HT-29 (cell line): Measurements from ENCODE around the gene RABEP1. TPM values are rescaled to one million over a fixed set of nuclear protein-coding genes. Genes with fewer than 3 reads are reported as not detected.
A peak's percentile ranks its signal among the peaks of the same experiment; 100 is the strongest.
"Not testable (repeated sequence)": the region's sequence is repeated elsewhere in the genome, so short reads cannot be mapped to it uniquely, and the experiment has no call there.

Experiments
- DNase-seq: peaks from one replicate; pipeline ENCODE4 v3.0.0-alpha.2; 2015; ENCODE audit warnings: low spot score
- total RNA-seq: library from RNA; depleted of rRNA; stranded (reverse); fragments of >200 nt; shearing (Covaris generic); gene quantifications from 2 replicates; pipeline ENCODE4 v1.2.3, GENCODE V29; 2014; rRNA removed

The RABEP1 gene
- total RNA-seq: 10.8 and 16.1 TPM in 2 replicates

GRCh38 chr17:5281814-5282641, at the start of gene RABEP1:
TSS of gene RABEP1 (plus strand) at chr17:5282284. CDS start at chr17:5282487, 203 bp downstream.
- peak; percentile 79 for DNase-seq

GRCh38 chr17:5233492-5233891, 48.6 kb upstream of the RABEP1 start:
- DNase-seq: not testable (repeated sequence)

- no peak for DNase-seq
These were observed 47.2 kb upstream of the RABEP1 start, which contains the start of gene SCIMP for GRCh38 chr17:5234645-5235576. TSS of gene SCIMP (minus strand) at chr17:5234860. CDS start at chr17:5234755, 105 bp downstream.

GRCh38 chr17:5236938-5237540, 45.0 kb upstream of the RABEP1 start:
- DNase-seq: no peak

- peak; percentile 85 for DNase-seq
These were observed 44.5 kb upstream of the RABEP1 start for GRCh38 chr17:5237541-5238016.

- no peak for DNase-seq
These were observed 43.8 kb upstream of the RABEP1 start for GRCh38 chr17:5238333-5238732.

GRCh38 chr17:5239769-5240168, 42.3 kb upstream of the RABEP1 start:
- not testable (repeated sequence) for DNase-seq

GRCh38 chr17:5241861-5242671, 40.0 kb upstream of the RABEP1 start:
- DNase-seq: peak; percentile 9

- no peak for DNase-seq
These were observed 34.5 kb upstream of the RABEP1 start for GRCh38 chr17:5247621-5248020.

GRCh38 chr17:5248821-5249479, 33.1 kb upstream of the RABEP1 start:
- DNase-seq: no peak

- peak; percentile 79 for DNase-seq
These were observed 32.5 kb upstream of the RABEP1 start for GRCh38 chr17:5249615-5250014.

- no peak for DNase-seq
These were observed 27.7 kb upstream of the RABEP1 start for GRCh38 chr17:5254414-5254813.

GRCh38 chr17:5254903-5255521, 27.1 kb upstream of the RABEP1 start:
- no peak for DNase-seq

GRCh38 chr17:5257124-5257523, 25.0 kb upstream of the RABEP1 start:
- no peak for DNase-seq

- peak; percentile 29 for DNase-seq
These were observed 21.5 kb upstream of the RABEP1 start for GRCh38 chr17:5260542-5260941.

- no peak for DNase-seq
These were observed 19.6 kb upstream of the RABEP1 start for GRCh38 chr17:5262416-5262991.

- DNase-seq: no peak
These were observed 18.6 kb upstream of the RABEP1 start for GRCh38 chr17:5263441-5263840.

GRCh38 chr17:5264893-5265292, 17.2 kb upstream of the RABEP1 start:
- no peak for DNase-seq

GRCh38 chr17:5269241-5269960, 12.7 kb upstream of the RABEP1 start:
- DNase-seq: no peak
